HG02885 (cell line): Measurements from ENCODE around the gene GSG1.
"Not testable (repeated sequence)": the region's sequence is repeated elsewhere in the genome, so short reads cannot be mapped to it uniquely, and the experiment has no call there.

Source experiments
- ATAC-seq: cut with Tn5 transposase; IDR thresholded peaks from one replicate; pipeline ENCODE4 v1.9.1; 2021; ENCODE audit warnings: mild to moderate bottlenecking; ENCODE audit not compliant: unreplicated experiment, poor library complexity

Gene GSG1

GRCh38 chr12:13093848-13094220 is 9.6 kb downstream of the GSG1 start:
- ATAC-seq: no peak

DNA sequence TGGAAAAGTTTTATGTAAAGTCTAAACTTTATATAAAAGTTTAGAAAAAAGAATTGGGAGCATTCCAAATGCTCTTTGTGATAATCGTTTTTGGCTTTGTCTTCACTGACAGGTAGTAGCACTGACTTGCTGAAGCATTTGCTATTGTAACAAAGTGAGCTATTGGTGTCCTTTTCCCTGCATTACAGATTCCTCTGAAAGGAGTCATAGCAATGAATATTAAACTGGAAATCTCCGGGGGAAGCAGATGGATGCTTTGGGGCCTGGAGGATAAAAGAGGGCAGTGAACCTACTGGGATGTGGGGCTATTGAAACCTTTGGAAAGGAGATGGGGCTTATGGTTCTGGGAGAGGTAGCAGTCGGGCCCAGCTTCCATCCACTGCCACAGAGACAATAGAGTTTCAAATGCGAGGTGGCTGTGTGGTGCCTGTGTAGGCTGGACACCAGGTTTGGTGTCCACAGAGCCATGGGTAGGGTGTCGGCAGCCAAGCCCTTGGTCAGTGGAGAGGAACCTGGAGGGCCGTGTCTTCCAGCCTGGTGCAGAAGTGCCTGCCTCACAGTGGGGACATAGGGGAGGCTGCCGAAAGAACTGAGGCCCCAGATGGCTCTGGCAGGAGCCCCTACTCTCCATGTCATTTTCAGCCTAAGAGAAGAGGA is 10.1 kb downstream of the GSG1 start:
- ATAC-seq: no peak

GRCh38 chr12:13091832-13092231 is 11.6 kb downstream of the GSG1 start:
- no peak for ATAC-seq

DNA sequence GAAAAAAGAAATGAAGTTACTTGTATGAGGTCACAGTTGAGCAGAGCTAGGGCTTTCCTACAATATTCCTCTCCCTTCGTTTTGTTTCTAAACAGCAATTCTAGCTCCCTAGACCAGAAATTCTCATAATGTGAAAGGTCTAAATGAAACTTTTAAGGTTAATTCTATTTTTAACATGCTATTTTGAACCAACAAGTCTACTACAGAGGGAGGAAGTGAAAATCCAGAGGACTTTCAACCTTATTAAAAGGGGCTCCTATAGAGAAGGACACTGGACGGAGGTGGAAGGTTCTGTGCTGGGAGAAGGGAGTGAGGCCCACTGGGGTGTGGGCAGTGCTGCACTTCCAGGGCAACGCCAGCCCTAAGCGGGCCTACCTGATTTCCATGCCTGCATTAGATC is 13.4 kb downstream of the GSG1 start:
- peak; percentile 55 for ATAC-seq

DNA sequence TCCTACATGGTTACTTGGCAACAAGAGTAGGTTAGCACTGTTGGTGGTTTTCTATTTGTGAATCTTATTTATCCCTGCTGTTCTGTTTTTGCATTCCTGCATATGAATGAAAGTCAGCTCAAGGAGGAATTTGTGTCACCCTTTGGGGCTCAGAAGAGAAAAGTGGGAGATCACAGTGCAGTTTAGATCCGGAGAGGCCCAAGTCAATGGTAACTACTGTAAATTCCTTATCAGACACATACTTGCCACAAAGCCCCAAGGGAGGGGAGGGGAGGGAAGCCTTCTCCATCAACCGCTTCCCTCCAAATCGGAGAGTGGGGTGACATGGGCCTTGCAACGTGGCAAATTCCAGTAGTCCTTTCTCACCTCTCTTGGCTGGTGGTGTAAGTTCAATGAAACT is 15.0 kb downstream of the GSG1 start:
- ATAC-seq: no peak

DNA sequence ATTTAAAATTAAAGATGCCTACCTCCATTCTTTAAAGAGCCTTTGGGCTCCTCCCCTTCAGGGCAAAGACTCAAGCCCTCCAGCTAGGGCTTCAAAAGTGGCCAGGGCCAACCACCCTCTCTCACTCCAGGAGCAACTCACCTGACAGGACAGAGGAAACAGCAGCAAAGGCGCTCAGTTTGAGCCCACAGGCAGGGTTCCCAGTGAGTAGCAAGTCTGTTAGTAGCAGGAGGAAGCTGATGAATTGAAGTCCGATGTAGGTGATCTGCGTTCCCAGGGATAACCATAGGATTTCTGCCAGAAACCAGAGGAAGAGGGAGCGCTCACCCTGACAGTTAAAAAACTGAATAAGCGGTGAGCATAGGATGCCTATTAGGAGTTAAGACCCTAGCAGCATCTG is 15.7 kb downstream of the GSG1 start:
- ATAC-seq: no peak

DNA sequence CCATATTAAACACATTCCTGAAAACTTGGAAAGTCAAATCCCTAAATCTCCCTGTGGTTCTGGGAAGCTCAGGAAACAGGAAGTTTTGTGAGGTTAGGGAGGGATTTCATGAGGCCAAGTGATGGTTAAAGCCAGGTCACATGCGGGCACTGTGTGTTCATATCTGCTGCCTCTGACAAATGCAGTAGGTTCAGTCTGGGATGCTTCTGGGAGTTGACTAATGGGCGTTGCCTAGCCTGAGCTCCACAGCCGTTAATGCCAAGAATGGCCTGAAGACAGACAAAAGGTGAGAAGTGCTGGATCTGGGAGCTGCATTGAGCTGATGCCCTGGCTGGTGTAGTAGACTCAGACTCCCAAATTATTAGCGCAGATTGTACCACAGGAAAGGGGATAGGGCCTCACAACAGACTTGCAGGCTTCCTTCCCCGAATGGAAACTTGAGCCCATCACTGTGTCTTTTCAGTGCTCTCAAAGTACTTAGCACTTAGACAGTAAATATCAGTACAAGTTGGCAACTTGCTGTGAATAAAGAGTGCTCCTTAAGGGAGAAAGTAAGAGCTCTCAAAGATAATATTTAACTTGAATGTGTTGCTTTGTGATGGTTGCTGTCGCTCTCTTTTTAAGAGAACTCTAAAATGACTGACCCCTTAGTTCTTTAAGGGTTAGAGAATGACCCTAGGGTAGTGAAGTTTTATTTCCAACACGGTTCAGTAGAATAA is 17.3 kb downstream of the GSG1 start:
- ATAC-seq: no peak

- no peak for ATAC-seq
These were observed 18.4 kb downstream of the GSG1 start for GRCh38 chr12:13084898-13085640.

DNA sequence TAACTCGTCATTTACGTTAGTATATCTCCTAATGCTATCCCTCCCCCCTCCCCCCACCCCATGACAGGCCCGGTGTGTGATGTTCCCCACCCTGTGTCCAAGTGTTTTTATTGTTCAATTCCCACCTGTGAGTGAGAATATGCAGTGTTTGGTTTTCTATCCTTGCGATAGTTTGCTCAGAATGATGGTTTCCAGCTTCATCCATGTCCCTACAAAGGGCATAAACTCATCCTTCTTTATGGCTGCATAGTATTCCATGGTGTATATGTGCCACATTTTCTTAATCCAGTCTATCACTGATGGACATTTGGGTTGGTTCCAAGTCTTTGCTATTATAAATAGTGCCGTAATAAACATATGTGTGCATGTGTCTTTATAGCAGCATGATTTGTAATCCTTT is 19.8 kb downstream of the GSG1 start:
- ATAC-seq: not testable (repeated sequence)

DNA sequence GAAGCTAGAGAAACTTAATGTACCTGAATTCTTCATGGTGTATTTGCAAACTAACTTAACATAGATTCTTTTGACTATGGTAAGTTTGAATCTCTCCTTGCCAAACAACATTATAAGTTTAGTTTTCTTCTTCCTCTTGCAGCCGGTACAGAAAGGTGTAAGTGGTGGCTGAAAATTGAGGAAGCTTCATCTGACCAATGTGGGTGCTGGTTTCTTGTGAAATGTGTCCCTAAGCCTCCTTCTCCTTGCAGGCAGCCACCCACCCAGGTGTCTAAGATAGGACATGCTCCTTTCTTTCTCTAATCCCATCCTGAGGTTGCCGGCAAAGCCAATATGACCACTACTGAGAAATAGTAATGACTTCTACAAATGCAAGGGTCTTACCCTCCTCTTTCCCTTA is 20.6 kb downstream of the GSG1 start:
- ATAC-seq: no peak

GRCh38 chr12:13080266-13080665 is 23.2 kb downstream of the GSG1 start:
- ATAC-seq: no peak

GRCh38 chr12:13079440-13079906 is 24.0 kb downstream of the GSG1 start:
- ATAC-seq: no peak

DNA sequence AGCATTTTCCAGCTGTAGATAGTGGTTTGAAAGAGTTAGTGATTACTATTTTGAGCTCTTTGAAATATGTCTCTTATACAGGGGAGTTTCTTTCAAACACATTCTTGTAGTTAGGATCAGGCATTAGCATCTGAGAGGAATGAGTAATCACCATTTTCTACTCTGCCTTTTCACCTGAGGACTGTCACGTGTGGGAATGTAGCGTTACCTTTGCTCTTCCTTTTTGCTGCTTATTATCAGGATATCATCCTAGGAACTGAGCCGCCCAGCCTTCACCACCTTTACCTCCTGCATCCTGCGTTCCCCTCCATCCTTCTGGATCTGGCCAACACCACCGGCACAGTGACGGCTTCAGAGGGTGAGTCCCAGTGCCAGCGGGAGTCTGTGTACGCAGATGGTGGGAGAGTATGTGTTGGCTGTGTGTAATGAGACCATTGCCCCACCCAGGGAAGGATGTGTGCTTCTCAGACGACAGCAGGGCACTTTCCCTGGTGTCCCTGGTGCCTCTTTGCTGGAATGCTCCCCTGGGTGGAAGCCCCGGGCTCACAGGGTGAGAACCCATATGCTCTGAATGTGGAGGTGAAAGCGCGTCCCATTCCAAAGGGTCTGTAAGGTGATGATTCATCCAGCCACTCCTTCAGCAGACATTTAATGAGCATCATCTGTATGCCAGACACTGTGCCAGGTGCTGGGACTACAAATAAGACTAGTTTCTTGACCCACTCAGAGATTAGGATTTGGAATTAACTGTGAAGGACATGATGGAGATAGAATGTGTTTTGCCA is 27.5 kb downstream of the GSG1 start:
- ATAC-seq: no peak

GRCh38 chr12:13075118-13075480 is 28.4 kb downstream of the GSG1 start:
- ATAC-seq: no peak

DNA sequence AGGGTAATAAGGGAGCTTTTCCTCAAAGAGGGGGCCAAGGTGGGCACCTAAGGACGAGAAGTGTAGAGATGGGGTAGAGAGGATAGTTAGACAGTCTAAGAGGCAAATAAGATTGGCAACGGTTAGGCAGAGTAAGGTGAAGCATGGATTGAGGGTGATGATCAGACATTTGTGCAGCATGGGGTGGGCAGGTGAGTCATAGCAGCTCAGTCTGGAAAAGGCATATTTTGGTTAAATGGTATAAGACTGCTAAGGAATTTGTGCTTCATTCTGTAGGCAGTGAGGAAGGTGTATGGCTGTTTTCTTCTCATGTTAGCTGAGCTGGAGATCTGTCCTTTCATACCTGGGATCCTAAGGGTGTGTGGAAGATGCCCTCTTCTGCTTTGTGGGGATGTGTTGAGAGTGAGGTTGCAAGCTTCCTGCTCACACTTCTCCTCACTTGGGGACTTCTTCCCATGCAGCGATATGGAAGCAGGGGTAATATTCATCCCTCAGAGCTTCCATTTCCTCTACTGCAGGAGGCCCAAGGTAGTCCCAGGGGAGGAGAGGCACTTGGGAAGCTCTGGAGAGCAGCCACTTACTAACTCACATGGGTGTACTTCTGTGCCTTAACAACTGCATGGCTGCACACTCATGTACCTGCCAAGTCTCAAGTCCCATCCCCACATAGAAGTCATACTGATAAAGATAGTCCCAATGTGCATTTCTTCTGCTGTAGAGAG is 28.9 kb downstream of the GSG1 start:
- no peak for ATAC-seq

- ATAC-seq: no peak
These were observed 30.3 kb downstream of the GSG1 start for GRCh38 chr12:13073173-13073572.

GRCh38 chr12:13071305-13072280 is 31.9 kb downstream of the GSG1 start:
- no peak for ATAC-seq

- no peak for ATAC-seq
These were observed 34.1 kb downstream of the GSG1 start for GRCh38 chr12:13069380-13069779.

DNA sequence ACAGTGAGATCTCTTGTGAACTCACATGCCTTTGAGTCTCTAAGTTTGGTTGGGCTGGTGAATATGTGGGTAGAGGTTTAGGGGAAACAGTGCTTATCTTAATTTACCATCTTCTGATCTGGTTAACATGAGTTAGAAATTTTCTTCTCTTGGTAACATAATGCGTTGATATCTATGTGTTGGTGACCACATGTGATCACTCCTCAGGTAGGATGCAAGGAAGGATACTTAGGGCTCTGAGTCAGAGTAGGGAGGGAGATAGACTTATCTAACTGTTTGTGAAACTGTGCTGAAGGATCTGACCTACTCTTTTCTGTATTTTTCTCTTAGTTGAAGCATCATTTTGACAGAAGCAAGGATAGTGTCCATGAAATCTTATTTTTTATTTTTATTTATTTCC is 36.1 kb downstream of the GSG1 start:
- no peak for ATAC-seq
